Measurements from ENCODE around the gene PKD1L1. TPM values are rescaled to one million over a fixed set of nuclear protein-coding genes. Genes with fewer than 3 reads are reported as not detected.

The PKD1L1 gene
- total RNA-seq, 1 donor from 2014 or later: 0.89 TPM

DNA sequence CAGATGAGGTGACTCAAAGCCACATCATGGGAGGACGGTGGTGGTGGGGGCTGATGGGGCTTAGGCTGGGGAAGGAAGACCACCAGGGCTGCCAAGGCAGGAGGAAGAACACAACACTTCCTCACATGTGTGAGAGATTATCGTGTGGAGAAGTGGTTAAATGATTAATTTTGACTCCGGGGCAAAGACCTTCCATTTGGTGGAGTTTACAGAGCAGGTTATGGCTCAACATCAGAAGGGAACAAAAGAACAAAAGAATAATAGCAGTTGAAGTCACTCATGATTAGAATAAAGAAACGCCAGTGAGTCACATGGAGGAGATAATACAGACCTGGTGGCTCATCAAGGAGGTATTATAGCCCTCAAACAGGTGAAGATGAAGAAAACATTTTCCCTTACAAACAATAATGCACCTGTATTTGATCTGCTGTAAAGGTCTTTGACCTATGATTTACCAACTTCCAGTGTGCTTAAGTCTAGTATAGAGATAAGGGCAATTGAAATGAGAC lies 170.1 kb downstream of the PKD1L1 start:
- no peak overlapping the region for H3K4me3 Mint-ChIP-seq (ENCODE audit: low read depth)
- peaks cover 16% of the 10 kb centered on the region for H3K4me1 Mint-ChIP-seq (ENCODE audit: low read depth)
- peak overlapping the region; percentile 4 for H3K27ac Mint-ChIP-seq
- DNase-seq (ENCODE audit: low spot score, unreplicated experiment): no peak
- TF ChIP-seq, protein P1, sequence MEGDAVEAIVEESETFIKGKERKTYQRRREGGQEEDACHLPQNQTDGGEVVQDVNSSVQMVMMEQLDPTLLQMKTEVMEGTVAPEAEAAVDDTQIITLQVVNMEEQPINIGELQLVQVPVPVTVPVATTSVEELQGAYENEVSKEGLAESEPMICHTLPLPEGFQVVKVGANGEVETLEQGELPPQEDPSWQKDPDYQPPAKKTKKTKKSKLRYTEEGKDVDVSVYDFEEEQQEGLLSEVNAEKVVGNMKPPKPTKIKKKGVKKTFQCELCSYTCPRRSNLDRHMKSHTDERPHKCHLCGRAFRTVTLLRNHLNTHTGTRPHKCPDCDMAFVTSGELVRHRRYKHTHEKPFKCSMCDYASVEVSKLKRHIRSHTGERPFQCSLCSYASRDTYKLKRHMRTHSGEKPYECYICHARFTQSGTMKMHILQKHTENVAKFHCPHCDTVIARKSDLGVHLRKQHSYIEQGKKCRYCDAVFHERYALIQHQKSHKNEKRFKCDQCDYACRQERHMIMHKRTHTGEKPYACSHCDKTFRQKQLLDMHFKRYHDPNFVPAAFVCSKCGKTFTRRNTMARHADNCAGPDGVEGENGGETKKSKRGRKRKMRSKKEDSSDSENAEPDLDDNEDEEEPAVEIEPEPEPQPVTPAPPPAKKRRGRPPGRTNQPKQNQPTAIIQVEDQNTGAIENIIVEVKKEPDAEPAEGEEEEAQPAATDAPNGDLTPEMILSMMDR (IDR thresholded peaks at IDR 0.05; ENCODE audit: unreplicated experiment): no peak
- peaks cover 2% of the 10 kb centered on the region for H3K36me3 Mint-ChIP-seq (ENCODE audit: insufficient read depth)
- peaks cover 3% of the 10 kb centered on the region for H3K9me3 Mint-ChIP-seq (ENCODE audit: low read depth)
- H3K27me3 Mint-ChIP-seq: no peaks in the 10 kb centered on the region

DNA sequence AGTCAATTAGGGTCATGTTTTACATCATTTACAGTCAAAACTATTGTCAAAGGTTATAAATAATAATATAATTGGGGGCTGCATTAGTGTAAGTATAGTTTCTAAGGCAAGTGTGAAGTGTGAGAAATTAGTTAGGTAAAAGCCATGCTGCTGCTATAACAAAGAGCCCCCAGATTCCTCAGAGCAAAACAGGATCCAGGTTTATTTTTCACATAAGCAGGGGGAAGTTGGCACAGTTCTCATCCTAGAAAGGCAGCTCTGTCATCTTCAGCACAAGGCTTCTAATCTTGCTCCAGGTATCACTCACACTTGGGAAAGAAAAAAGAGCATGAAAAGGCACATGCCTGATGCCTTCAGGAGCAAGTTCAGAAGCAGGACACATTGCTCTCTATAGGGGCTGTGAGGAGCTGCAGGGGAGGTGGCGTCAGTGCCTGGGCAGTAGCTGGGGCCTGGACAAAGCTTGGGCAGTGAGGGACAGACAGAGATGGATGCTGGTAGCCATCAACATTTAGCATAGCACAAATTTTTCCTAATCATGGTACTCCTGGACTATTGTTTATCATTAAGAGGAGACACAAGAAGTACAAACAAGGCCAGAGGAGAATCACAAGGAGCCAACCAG lies 170.6 kb downstream of the PKD1L1 start:
- Mint-ChIP-seq H3K27ac (no peak overlapping the region), H3K27me3 (no peaks in the 10 kb centered on the region), H3K4me3 (ENCODE audit: low read depth) (no peak overlapping the region), H3K4me1 (ENCODE audit: low read depth) (peaks cover 18% of the 10 kb centered on the region), H3K9me3 (ENCODE audit: low read depth) (peaks cover 3% of the 10 kb centered on the region), H3K36me3 (ENCODE audit: insufficient read depth) (peaks cover 2% of the 10 kb centered on the region)
- TF ChIP-seq, protein P1 (IDR thresholded peaks at IDR 0.05; ENCODE audit: unreplicated experiment): no peak
- no peak for DNase-seq (ENCODE audit: low spot score, unreplicated experiment)

DNA sequence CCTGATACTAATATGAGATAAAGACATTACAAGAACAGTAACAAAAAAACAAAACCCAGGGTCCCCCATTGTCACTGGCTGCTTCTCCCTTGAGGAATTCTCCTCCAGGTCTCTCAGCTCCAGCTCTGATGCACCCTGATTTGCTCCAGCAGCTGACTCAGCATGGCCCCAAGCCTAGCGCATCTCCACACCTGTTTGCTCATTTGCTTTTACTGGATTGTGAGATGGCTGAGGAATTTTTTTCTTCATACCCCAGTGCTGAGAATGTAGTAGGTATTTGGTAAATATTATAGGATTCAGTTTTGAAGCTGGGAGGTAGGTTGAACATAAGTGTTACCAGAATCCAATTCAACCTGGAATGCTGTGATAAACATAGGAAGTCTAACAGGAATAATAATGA lies 171.9 kb downstream of the PKD1L1 start:
- Mint-ChIP-seq H3K4me1 (ENCODE audit: low read depth) (peaks cover 26% of the 10 kb centered on the region), H3K36me3 (ENCODE audit: insufficient read depth) (no peaks in the 10 kb centered on the region), H3K9me3 (ENCODE audit: low read depth) (peaks cover 3% of the 10 kb centered on the region), H3K27ac (no peak overlapping the region), H3K4me3 (ENCODE audit: low read depth) (no peak overlapping the region), H3K27me3 (no peaks in the 10 kb centered on the region)
- no peak for DNase-seq (ENCODE audit: low spot score, unreplicated experiment)
- TF ChIP-seq, protein P1 (IDR thresholded peaks at IDR 0.05; ENCODE audit: unreplicated experiment): no peak

DNA sequence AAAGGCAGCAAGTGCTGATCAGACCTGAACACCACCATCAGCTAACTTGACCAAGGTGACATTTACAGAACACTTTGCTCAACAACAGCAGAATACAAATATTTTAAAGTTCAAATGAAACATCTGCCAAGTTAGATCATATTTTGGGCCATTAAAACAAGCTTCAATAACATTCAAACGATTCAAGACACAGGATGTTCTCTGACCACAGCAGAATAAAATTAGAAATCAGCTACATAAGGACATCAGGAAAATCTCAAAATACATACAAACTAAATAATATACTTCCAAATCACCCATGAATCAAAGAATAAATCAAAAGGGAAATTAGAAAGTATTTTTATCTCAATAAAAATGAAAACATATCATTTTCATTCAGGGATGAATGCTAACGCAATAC lies 173.0 kb downstream of the PKD1L1 start:
- H3K27ac Mint-ChIP-seq: no peak overlapping the region
- H3K4me1 Mint-ChIP-seq (ENCODE audit: low read depth): peaks cover 27% of the 10 kb centered on the region
- no peaks in the 10 kb centered on the region for H3K27me3 Mint-ChIP-seq
- H3K9me3 Mint-ChIP-seq (ENCODE audit: low read depth): peaks cover 3% of the 10 kb centered on the region
- DNase-seq (ENCODE audit: low spot score, unreplicated experiment): no peak
- H3K36me3 Mint-ChIP-seq (ENCODE audit: insufficient read depth): no peaks in the 10 kb centered on the region
- TF ChIP-seq, protein P1 (IDR thresholded peaks at IDR 0.05; ENCODE audit: unreplicated experiment): no peak
- no peak overlapping the region for H3K4me3 Mint-ChIP-seq (ENCODE audit: low read depth)

DNA sequence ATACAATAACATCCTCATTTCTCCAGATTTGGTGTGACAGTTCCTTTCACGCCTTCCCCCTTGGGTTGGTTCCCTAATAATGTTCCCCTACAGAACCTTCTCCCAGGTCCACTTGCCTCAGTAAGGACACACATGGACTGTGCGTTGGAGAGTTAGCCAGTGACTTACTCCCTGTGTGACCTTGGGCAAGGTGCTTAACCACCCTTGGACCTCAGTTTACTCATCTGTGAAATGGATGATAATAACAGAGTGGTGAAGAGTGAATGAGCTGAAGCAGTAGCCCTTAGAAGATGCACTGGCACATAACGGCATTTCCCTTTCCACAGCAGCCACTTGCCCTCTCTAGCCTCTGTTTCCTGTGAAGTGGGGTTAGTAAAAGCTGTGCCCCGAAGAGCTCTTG lies 175.8 kb downstream of the PKD1L1 start:
- DNase-seq (ENCODE audit: low spot score, unreplicated experiment): no peak
- Mint-ChIP-seq H3K9me3 (ENCODE audit: low read depth) (peaks cover 7% of the 10 kb centered on the region), H3K27ac (no peak overlapping the region), H3K4me1 (ENCODE audit: low read depth) (peaks cover 27% of the 10 kb centered on the region), H3K4me3 (ENCODE audit: low read depth) (no peak overlapping the region), H3K27me3 (no peaks in the 10 kb centered on the region), H3K36me3 (ENCODE audit: insufficient read depth) (peaks cover 2% of the 10 kb centered on the region)
- TF ChIP-seq, protein P1 (IDR thresholded peaks at IDR 0.05; ENCODE audit: unreplicated experiment): no peak

Measured in progenitor cell of endocrine pancreas (in vitro differentiated cells).